ENCODE measurements around the gene SIGLEC12. TPM values are rescaled to one million over a fixed set of nuclear protein-coding genes. Genes with fewer than 3 reads are reported as not detected.

Gene SIGLEC12
- total and polyA plus RNA-seq, 7 donors, result 0.05 to 0.20 (median 0.13) TPM; not detected in 2

Other genes starting within 250 kb of the SIGLEC12 start
- gene IGLON5, start 190.2 kb downstream of the SIGLEC12 start, total RNA-seq, result under 1 TPM in 1 of 4 donors, not detected in 3; 0.10 TPM
- gene IGLON5, start 190.2 kb downstream of the SIGLEC12 start, polyA plus RNA-seq, result under 1 TPM in 1 of 3 donors, not detected in 2; 0.03 TPM
- gene VSIG10L, start 159.7 kb downstream of the SIGLEC12 start, total RNA-seq, result 1 to 10 TPM in 1 of 4 donors, under 1 TPM in 3; 0.42 to 1.1 (median 0.63) TPM
- 1 to 10 TPM in 2 of 3 donors, under 1 TPM in 1; 0.35 to 2.3 (median 1.5) TPM for gene VSIG10L, start 159.7 kb downstream of the SIGLEC12 start, polyA plus RNA-seq
- gene ETFB, start 135.4 kb downstream of the SIGLEC12 start, total RNA-seq, result 100 to 1,000 TPM in 3 of 4 donors, 10 to 100 TPM in 1; 91.8 to 172 (median 141) TPM
- 100 to 1,000 TPM; 130 to 170 (median 165) TPM for gene ETFB, start 135.4 kb downstream of the SIGLEC12 start, polyA plus RNA-seq
- 1 to 10 TPM in 1 of 4 donors, under 1 TPM in 2, not detected in 1; 0.85 to 1.8 (median 0.88) TPM for gene CLDND2, start 132.8 kb downstream of the SIGLEC12 start, total RNA-seq
- gene CLDND2, start 132.8 kb downstream of the SIGLEC12 start, polyA plus RNA-seq, result under 1 TPM in 2 of 3 donors, not detected in 1; 0.30 to 0.39 TPM
- gene NKG7, start 129.1 kb downstream of the SIGLEC12 start, total RNA-seq, result 1 to 10 TPM in 3 of 4 donors, under 1 TPM in 1; 0.62 to 2.9 (median 1.9) TPM
- 1 to 10 TPM in 1 of 3 donors, under 1 TPM in 2; 0.61 to 1.2 (median 0.68) TPM for gene NKG7, start 129.1 kb downstream of the SIGLEC12 start, polyA plus RNA-seq
- gene LIM2, start 113.8 kb downstream of the SIGLEC12 start, total RNA-seq, result not detected
- gene LIM2, start 113.8 kb downstream of the SIGLEC12 start, polyA plus RNA-seq, result not detected
- not detected for gene C19orf84, start 111.2 kb downstream of the SIGLEC12 start, total RNA-seq
- not detected for gene C19orf84, start 111.2 kb downstream of the SIGLEC12 start, polyA plus RNA-seq
- 1 to 10 TPM in 1 of 4 donors, under 1 TPM in 3; 0.64 to 1.1 (median 0.79) TPM for gene SIGLEC10, start 84.2 kb downstream of the SIGLEC12 start, total RNA-seq
- gene SIGLEC10, start 84.2 kb downstream of the SIGLEC12 start, polyA plus RNA-seq, result under 1 TPM; 0.09 to 0.98 (median 0.11) TPM
- under 1 TPM in 2 of 4 donors, not detected in 2; 0.13 to 0.14 TPM for gene SIGLEC8, start 43.3 kb downstream of the SIGLEC12 start, total RNA-seq
- gene SIGLEC8, start 43.3 kb downstream of the SIGLEC12 start, polyA plus RNA-seq, result under 1 TPM in 2 of 3 donors, not detected in 1; 0.03 to 0.09 TPM
- gene CEACAM18, start 23.3 kb downstream of the SIGLEC12 start, total RNA-seq, result not detected
- gene CEACAM18, start 23.3 kb downstream of the SIGLEC12 start, polyA plus RNA-seq, result not detected
- under 1 TPM; 0.20 to 0.40 (median 0.27) TPM for gene SIGLEC6, start 29.9 kb upstream of the SIGLEC12 start, total RNA-seq
- under 1 TPM in 1 of 3 donors, not detected in 2; 0.03 TPM for gene SIGLEC6, start 29.9 kb upstream of the SIGLEC12 start, polyA plus RNA-seq
- 1 to 10 TPM; 4.4 to 8.9 (median 6.7) TPM for gene ZNF175, start 69.5 kb upstream of the SIGLEC12 start, total RNA-seq
- 1 to 10 TPM; 2.3 to 6.2 (median 3.0) TPM for gene ZNF175, start 69.5 kb upstream of the SIGLEC12 start, polyA plus RNA-seq
- under 1 TPM in 2 of 4 donors, not detected in 2; 0.56 to 0.65 TPM for gene SIGLEC5, start 128.6 kb upstream of the SIGLEC12 start, total RNA-seq
- gene SIGLEC5, start 128.6 kb upstream of the SIGLEC12 start, polyA plus RNA-seq, result under 1 TPM in 1 of 3 donors, not detected in 2; 0.01 TPM
- gene SIGLEC14, start 145.0 kb upstream of the SIGLEC12 start, total RNA-seq, result 1 to 10 TPM in 3 of 4 donors, under 1 TPM in 1; 0.93 to 1.9 (median 1.1) TPM
- under 1 TPM; 0.07 to 0.49 (median 0.10) TPM for gene SIGLEC14, start 145.0 kb upstream of the SIGLEC12 start, polyA plus RNA-seq
- 1 to 10 TPM; 2.9 to 4.2 (median 3.5) TPM for gene SPACA6, start 191.5 kb upstream of the SIGLEC12 start, total RNA-seq
- gene SPACA6, start 191.5 kb upstream of the SIGLEC12 start, polyA plus RNA-seq, result 1 to 10 TPM; 1.5 to 5.2 (median 2.1) TPM
- gene HAS1, start 222.2 kb upstream of the SIGLEC12 start, total RNA-seq, result under 1 TPM in 2 of 4 donors, not detected in 2; 0.32 to 0.46 TPM
- gene HAS1, start 222.2 kb upstream of the SIGLEC12 start, polyA plus RNA-seq, result under 1 TPM; 0.04 to 0.25 (median 0.04) TPM